GM18909 (cell line): ENCODE data around the gene ERC2.

Source experiments
- ATAC-seq: cut with Tn5 transposase; IDR thresholded peaks from one replicate; pipeline ENCODE4 v1.9.1; 2021; ENCODE audit warnings: mild to moderate bottlenecking; ENCODE audit not compliant: unreplicated experiment, poor library complexity

ERC2 gene

GRCh38 chr3:55592572-55592971, 875.7 kb downstream of the ERC2 start:
- ATAC-seq: no peak

- no peak for ATAC-seq
Measured at GRCh38 chr3:55591888-55592287, 876.4 kb downstream of the ERC2 start.

GRCh38 chr3:55588146-55588765, 880.0 kb downstream of the ERC2 start:
- no peak for ATAC-seq

- no peak for ATAC-seq
Measured at GRCh38 chr3:55585856-55586255, 882.4 kb downstream of the ERC2 start.

GRCh38 chr3:55584716-55585368, 883.4 kb downstream of the ERC2 start:
- no peak for ATAC-seq

- ATAC-seq: no peak
Measured at GRCh38 chr3:55584030-55584429, 884.2 kb downstream of the ERC2 start.

- no peak for ATAC-seq
Measured at GRCh38 chr3:55583475-55583874, 884.8 kb downstream of the ERC2 start.

GRCh38 chr3:55579496-55579895, 888.8 kb downstream of the ERC2 start:
- ATAC-seq: no peak

GRCh38 chr3:55576621-55577388, 891.5 kb downstream of the ERC2 start:
- no peak for ATAC-seq

- ATAC-seq: no peak
Measured at GRCh38 chr3:55574671-55575070, 893.6 kb downstream of the ERC2 start.

GRCh38 chr3:55572816-55573215, 895.5 kb downstream of the ERC2 start:
- no peak for ATAC-seq

GRCh38 chr3:55571913-55572312, 896.4 kb downstream of the ERC2 start:
- no peak for ATAC-seq

GRCh38 chr3:55571216-55571813, 897.0 kb downstream of the ERC2 start:
- no peak for ATAC-seq

- no peak for ATAC-seq
Measured at GRCh38 chr3:55570271-55570711, 898.0 kb downstream of the ERC2 start.

GRCh38 chr3:55569033-55569599, 899.2 kb downstream of the ERC2 start:
- ATAC-seq: no peak

GRCh38 chr3:55567615-55568014, 900.7 kb downstream of the ERC2 start:
- ATAC-seq: no peak

- no peak for ATAC-seq
Measured at GRCh38 chr3:55567121-55567520, 901.1 kb downstream of the ERC2 start.

- no peak for ATAC-seq
Measured at GRCh38 chr3:55565521-55565920, 902.7 kb downstream of the ERC2 start.

GRCh38 chr3:55564726-55565125, 903.5 kb downstream of the ERC2 start:
- ATAC-seq: no peak

GRCh38 chr3:55562700-55563099, 905.6 kb downstream of the ERC2 start:
- ATAC-seq: no peak
